ENCODE data around the gene FMNL2.

Gene FMNL2

DNA sequence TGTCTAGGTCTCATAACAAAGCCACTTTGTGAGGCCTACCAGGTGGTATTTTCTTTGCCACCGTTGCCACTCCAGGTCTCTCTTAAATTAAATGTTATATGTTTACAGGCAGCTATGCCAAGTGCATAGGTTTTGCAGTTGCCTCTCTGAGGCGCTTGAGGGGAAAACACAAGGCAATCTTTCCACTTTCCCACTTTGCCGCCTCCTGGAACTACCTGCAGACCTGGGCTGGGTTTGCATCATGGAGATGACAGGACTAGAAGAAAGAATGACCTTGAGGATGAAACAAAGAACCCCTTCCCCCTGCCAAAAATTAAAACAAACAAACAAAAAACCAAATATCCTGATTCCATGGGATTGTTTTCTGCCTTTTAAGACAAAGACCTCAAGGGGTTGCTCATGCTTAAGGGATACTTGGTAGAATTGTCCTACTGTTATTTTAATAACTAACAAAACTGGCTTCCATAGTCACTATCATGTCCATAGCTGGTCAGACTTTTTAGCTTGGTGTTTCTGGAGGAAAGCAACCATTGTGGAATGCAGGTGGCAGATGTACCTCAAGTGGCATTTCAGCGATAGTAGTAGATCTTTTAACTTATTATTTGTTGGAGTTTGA lies 222.4 kb downstream of the FMNL2 start:
- peak; percentile 39 for DNase-seq (ENCODE audit: low read depth, low spot score)
- in situ Hi-C loops (cut with HindIII; ENCODE audit: low sequenced_read_pairs) = no loop called here
- H3K4me3 ChIP-seq (ENCODE audit: low read depth, low read length) = no peak overlapping the region
- TF ChIP-seq, protein P1, sequence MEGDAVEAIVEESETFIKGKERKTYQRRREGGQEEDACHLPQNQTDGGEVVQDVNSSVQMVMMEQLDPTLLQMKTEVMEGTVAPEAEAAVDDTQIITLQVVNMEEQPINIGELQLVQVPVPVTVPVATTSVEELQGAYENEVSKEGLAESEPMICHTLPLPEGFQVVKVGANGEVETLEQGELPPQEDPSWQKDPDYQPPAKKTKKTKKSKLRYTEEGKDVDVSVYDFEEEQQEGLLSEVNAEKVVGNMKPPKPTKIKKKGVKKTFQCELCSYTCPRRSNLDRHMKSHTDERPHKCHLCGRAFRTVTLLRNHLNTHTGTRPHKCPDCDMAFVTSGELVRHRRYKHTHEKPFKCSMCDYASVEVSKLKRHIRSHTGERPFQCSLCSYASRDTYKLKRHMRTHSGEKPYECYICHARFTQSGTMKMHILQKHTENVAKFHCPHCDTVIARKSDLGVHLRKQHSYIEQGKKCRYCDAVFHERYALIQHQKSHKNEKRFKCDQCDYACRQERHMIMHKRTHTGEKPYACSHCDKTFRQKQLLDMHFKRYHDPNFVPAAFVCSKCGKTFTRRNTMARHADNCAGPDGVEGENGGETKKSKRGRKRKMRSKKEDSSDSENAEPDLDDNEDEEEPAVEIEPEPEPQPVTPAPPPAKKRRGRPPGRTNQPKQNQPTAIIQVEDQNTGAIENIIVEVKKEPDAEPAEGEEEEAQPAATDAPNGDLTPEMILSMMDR (IDR thresholded peaks at IDR 0.05; ENCODE audit: low read depth, low read length) = peak; percentile 13

DNA sequence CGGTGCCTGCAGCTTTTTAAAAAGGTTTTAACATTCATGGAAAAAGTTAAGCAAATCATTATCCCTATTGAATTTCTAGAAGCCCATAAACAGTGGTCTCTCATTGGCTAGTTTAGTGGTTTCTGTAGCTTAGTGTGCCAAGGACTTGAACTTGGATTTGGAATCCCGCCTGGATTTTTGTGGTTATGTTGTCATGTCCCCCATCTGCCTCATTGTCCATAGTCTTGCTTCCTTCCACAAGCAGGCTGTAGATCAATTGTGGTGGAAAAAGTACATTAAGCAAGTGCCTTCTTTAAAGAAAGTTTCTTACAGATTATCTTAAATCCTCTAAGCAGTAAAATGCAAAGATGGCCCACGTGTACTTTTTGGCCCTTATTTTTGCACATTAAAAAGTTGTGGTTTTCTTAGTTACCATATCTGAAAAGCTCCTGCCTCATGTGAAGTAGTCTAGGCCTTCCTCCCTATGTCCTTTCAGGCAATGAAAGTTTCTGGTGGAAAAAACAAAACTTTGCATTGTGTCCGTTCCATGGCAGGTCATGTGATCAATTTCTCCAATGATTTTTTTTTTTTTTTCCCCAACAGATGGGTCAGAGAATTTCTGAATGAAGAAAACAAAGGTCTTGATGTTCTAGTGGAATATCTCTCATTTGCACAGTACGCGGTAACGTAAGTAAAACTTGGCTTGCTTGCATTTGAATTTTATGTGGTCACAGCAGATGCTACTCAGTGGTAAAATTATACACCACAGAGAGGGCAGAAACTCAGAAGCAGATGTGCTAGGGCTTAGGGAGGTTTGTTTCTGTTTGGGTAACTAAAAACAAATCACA lies 223.4 kb downstream of the FMNL2 start:
- no peak overlapping the region for H3K4me3 ChIP-seq (ENCODE audit: low read depth, low read length)
- in situ Hi-C loops (cut with HindIII; ENCODE audit: low sequenced_read_pairs) = no loop called here
- DNase-seq (ENCODE audit: low read depth, low spot score) = peak; percentile 95
- TF ChIP-seq, protein P1 (IDR thresholded peaks at IDR 0.05; ENCODE audit: low read depth, low read length) = no peak

DNA sequence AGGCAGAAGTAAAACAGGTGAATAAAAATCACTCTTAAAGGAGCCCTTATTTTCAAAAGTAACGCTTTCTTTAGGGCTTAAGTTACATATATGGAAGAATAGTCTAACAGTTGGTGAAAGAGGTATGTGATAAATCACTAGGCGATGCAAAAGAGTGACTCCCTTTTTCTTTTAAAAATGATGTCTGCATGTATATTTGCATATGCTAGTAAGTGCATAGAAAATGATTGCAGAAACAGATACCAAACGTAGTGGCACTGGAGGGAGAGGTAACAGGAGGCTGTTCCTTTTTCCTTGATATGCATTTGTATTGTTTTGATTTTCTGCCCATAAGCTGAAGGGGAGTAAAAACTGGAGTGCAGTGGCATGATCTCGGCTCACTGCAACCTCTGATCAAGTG lies 224.0 kb downstream of the FMNL2 start:
- no peak overlapping the region for H3K4me3 ChIP-seq (ENCODE audit: low read depth, low read length)
- in situ Hi-C loops (cut with HindIII; ENCODE audit: low sequenced_read_pairs) = no loop called here
- TF ChIP-seq, protein P1 (IDR thresholded peaks at IDR 0.05; ENCODE audit: low read depth, low read length) = no peak
- DNase-seq (ENCODE audit: low read depth, low spot score) = no peak

DNA sequence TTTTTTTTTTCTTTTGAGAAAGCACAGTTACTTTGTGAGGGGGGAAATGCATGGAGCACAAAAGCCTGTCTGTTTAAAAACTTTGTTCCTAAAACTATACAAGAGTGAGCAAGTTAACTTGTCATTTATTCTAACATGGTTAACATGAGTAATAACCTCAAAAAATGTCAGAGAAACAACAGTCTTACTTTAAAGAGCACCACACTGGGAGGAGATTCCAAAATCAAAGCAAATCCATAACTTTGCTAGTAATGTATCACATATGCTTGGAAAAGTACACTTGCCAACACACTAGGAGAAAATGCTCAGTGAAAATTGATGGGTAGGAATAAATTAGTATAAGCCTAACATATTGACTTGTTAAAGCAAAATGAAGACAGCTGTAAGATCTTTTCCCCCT lies 225.2 kb downstream of the FMNL2 start:
- DNase-seq (ENCODE audit: low read depth, low spot score) = peak; percentile 57
- TF ChIP-seq, protein P1 (IDR thresholded peaks at IDR 0.05; ENCODE audit: low read depth, low read length) = no peak
- in situ Hi-C loops (cut with HindIII; ENCODE audit: low sequenced_read_pairs) = no loop called here
- no peak overlapping the region for H3K4me3 ChIP-seq (ENCODE audit: low read depth, low read length)

DNA sequence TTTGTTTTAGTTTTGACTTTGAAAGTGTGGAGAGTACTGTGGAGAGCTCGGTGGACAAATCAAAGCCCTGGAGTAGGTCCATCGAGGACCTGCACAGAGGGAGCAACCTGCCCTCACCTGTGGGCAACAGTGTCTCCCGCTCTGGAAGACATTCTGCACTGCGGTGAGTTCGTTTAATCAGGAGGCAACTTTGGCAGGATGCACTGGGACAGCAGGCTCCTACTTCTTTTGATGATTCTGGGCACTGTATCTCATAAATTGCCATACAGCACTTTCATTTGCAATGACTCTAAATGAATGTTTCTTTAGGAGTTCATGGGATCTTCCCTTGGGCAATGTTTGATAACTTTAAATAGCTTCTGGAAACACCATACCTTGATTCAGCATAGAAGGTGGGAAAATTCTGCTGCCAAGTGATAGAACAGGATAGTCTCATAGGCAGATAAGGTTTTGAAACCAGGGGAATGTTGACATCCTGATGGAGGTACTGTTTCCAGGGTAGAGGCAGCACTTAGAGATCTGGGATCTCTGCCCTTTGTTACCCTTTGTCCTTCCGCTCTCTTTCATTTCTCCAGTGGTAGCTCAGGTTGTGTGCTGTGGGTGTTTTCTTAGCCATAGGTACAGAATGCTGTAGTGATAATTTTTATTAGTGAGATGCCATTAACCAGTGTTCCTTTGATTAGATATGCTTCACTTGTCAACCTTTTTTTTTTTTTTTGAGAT lies 226.1 kb downstream of the FMNL2 start:
- no peak for DNase-seq (ENCODE audit: low read depth, low spot score)
- TF ChIP-seq, protein P1 (IDR thresholded peaks at IDR 0.05; ENCODE audit: low read depth, low read length) = no peak
- in situ Hi-C loops (cut with HindIII; ENCODE audit: low sequenced_read_pairs) = no loop called here
- H3K4me3 ChIP-seq (ENCODE audit: low read depth, low read length) = no peak overlapping the region

DNA sequence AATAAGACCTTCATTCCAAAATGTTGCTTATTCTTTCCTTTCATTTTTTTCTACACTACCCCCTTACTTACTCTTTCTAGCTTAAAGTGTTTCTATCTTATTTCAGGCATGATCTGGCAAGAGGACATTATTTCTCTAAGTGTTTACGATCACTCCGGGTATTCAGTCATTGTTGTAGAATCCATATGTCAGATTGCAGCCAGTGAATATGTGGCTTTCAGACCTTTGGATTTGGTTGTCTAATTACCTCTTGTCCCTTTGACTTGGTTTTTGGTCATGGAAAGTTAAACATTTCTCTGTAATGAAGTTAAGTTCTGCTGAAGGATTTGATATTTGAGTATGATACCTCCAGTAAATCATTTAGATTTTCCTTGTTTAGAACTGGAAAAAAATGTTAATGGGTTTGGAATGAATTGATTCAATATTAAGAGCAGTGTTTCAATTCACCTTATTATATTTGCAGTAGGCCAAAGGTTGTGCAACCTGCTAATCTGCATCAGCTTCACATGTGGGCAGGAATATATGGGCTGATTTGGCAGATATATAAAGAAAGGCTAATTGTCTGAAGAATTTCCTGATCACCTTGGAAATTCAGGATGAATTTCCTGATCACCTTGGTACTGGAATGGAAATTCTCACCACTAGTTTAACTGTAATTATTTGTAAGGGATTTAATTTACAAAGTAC lies 227.4 kb downstream of the FMNL2 start:
- in situ Hi-C loops (cut with HindIII; ENCODE audit: low sequenced_read_pairs) = no loop called here
- no peak for DNase-seq (ENCODE audit: low read depth, low spot score)
- TF ChIP-seq, protein P1 (IDR thresholded peaks at IDR 0.05; ENCODE audit: low read depth, low read length) = no peak
- no peak overlapping the region for H3K4me3 ChIP-seq (ENCODE audit: low read depth, low read length)

All from astrocyte of the spinal cord (primary cell).